Testis (tissue), 2 donors: Measurements from ENCODE around the gene TBC1D7.

ENCODE experiments used
- CTCF ChIP-seq, 3 experiments: fragments of 450-650 bp in 2 of 3; fragments of 200-600 bp in 1 of 3; sonication (generic) in 1 of 3; IDR thresholded peaks; one replicate each; pipeline ENCODE4 v1.5.1; 2016 to 2019; ENCODE audit warnings: antibody characterized with exemption in 3 of 3, mild to moderate bottlenecking in 2 of 3, moderate library complexity in 1 of 3
- POLR2A ChIP-seq: fragments of 450-650 bp; IDR thresholded peaks from one replicate; pipeline ENCODE4 v1.6.1; 2017; ENCODE audit warnings: antibody characterized with exemption, mild to moderate bottlenecking, moderate library complexity

- TF ChIP-seq CTCF (IDR thresholded peaks at IDR 0.05): no peak
- TF ChIP-seq POLR2A: no peak
These were observed 45.8 kb downstream of the TBC1D7 start for GRCh38 chr6:13282393-13283069.
